NT2/D1 (cell line): Measurements from ENCODE around the gene FTO.

Source experiments
- YY1 ChIP-seq: IDR thresholded peaks from 2 replicates; pipeline ENCODE4 v1.6.1; 2011; ENCODE audit not compliant: insufficient read length, insufficient read depth
- ZNF274 ChIP-seq: IDR thresholded peaks from 2 replicates; pipeline ENCODE4 v1.6.1; 2011; ENCODE audit warnings: mild to moderate bottlenecking, low read depth, low read length

DNA sequence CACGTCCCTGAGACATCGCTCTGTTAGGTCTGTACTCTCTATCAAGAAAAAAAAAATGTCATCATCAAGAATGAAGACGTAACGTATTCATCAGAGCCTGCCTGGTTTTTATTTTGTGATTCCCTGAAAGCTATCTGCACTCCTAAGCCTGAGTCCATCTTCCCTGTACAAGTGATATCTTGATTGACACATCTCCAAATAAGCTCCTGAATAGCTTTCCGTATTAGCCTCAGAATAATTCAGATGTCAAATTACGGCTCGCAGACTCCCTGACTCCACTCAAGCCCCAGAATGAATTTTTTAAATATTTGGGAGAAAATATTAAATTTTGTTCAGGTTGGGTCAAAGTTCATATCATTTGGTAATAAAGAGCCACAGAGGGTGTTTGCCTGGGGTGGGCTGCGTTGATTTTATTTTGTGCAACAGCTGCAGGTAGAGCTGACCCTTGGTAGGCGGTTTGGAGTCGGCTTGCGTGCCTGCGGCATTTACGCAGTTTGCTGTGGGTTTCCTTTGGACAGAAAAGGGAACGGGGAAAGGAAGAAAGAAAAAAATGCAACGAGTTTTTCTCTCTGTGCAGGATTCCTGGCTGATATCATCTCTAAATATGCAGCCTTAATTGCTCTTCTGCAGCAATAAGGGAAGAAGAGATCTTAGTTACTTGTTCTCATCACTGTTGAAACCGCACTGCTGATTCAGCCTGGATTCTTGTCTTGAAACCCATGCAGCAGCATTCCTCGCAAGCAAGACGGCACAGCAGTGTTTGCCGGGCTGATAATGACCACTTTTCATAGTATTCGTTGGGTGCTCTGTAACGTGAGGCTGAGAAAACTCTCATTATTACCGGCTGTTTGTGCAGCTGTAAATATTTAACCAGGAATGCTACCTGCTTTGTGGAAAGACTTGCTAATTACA lies 467.9 kb downstream of the FTO start:
- TF ChIP-seq YY1: no peak
- no peak for TF ChIP-seq ZNF274
